HG03571 (cell line): Measurements from ENCODE around the gene MTPN.

Experiments used
- ATAC-seq: cut with Tn5 transposase; IDR thresholded peaks from one replicate; pipeline ENCODE4 v1.9.1; 2021; ENCODE audit not compliant: unreplicated experiment

Gene MTPN

GRCh38 chr7:135899458-135900064, 77.6 kb downstream of the MTPN start:
- ATAC-seq: no peak

- ATAC-seq: no peak
Observed at GRCh38 chr7:135898226-135898625, 78.9 kb downstream of the MTPN start.

GRCh38 chr7:135894816-135895215, 82.3 kb downstream of the MTPN start:
- no peak for ATAC-seq

GRCh38 chr7:135889823-135890222, 87.3 kb downstream of the MTPN start:
- ATAC-seq: no peak

GRCh38 chr7:135888740-135889139, 88.4 kb downstream of the MTPN start:
- ATAC-seq: no peak

- ATAC-seq: no peak
Observed at GRCh38 chr7:135886345-135887132, 90.6 kb downstream of the MTPN start.

- no peak for ATAC-seq
Observed at GRCh38 chr7:135884495-135885232, 92.5 kb downstream of the MTPN start.

- no peak for ATAC-seq
Observed at GRCh38 chr7:135879233-135879632, 97.9 kb downstream of the MTPN start.

- no peak for ATAC-seq
Observed at GRCh38 chr7:135878284-135878683, 98.9 kb downstream of the MTPN start.

- ATAC-seq: no peak
Observed at GRCh38 chr7:135877805-135878204, 99.4 kb downstream of the MTPN start.
